Lung (tissue), 12 donors: Measurements from ENCODE around the gene SPTSSB. TPM values are rescaled to one million over a fixed set of nuclear protein-coding genes. Genes with fewer than 3 reads are reported as not detected.

Experiments
- ATAC-seq: fragments of 200-7000 bp; cut with Tn5 transposase; one replicate; pipeline ENCODE4 v1.9.1; 2020; ENCODE audit warnings: moderate number of reproducible peaks; ENCODE audit not compliant: insufficient read depth, low FRiP score
- DNase-seq, 3 donors: peaks; one replicate each; pipeline ENCODE4 v3.0.0-alpha.2; 2013 to 2017
- H3K27ac ChIP-seq, 2 donors: one replicate each; pipeline ENCODE4 v1.5.1; 2013; ENCODE audit warnings: mild to moderate bottlenecking in 2 of 2, moderate library complexity in 2 of 2, control low read depth in 1 of 2, inconsistent platforms in 1 of 2, low read depth in 1 of 2, low read length in 1 of 2
- H3K27me3 ChIP-seq, 3 donors: one replicate each; pipeline ENCODE4 v1.5.1; 2013; ENCODE audit warnings: low read length in 2 of 3; ENCODE audit not compliant: control insufficient read depth in 3 of 3, insufficient read depth in 3 of 3
- H3K36me3 ChIP-seq, 4 donors: one replicate each; pipeline ENCODE4 v1.5.1; 2013; ENCODE audit warnings: low read length in 4 of 4, mild to moderate bottlenecking in 1 of 4, moderate library complexity in 1 of 4; ENCODE audit not compliant: control insufficient read depth in 4 of 4, insufficient read depth in 4 of 4
- H3K4me1 ChIP-seq, 5 donors: one replicate each; pipeline ENCODE4 v1.5.1; 2013; ENCODE audit warnings: low read length in 5 of 5, mild to moderate bottlenecking in 2 of 5, moderate library complexity in 1 of 5; ENCODE audit not compliant: control insufficient read depth in 5 of 5, insufficient read depth in 5 of 5
- H3K4me3 ChIP-seq: one replicate; pipeline ENCODE4 v1.5.1; 2013; ENCODE audit warnings: mild to moderate bottlenecking, control low read depth, moderate library complexity
- H3K9ac ChIP-seq, 2 donors: one replicate each; pipeline ENCODE4 v1.5.1; 2013; ENCODE audit warnings: low read length in 2 of 2, control low read depth in 1 of 2; ENCODE audit not compliant: insufficient read depth in 1 of 2
- H3K9me3 ChIP-seq, 4 donors: one replicate each; pipeline ENCODE4 v1.5.1; 2013; ENCODE audit warnings: low read length in 3 of 4, mild to moderate bottlenecking in 1 of 4, moderate library complexity in 1 of 4; ENCODE audit not compliant: control insufficient read depth in 4 of 4, insufficient read depth in 3 of 4
- CTCF ChIP-seq: IDR thresholded peaks from 2 replicates; pipeline ENCODE4 v1.5.1; 2012; ENCODE audit warnings: mild to moderate bottlenecking; ENCODE audit errors: control extremely low read depth, extremely low read depth
- WGBS, 2 donors: extraction: QIAGEN DNeasy Blood & Tissue Kit; methylation state at CpG; one replicate each; pipeline ENCODE4 v1.1.7; 2013; 5-methylcytosine and 5-hydroxymethylcytosine counted together
- polyA plus RNA-seq, 2 donors: library from polyadenylated mRNA; stranded (reverse); fragments of 200-250 nt; gene quantifications; one replicate each; pipeline ENCODE4 v1.2.1, GENCODE V29; 2013
- total RNA-seq, 2 donors: library from RNA; depleted of rRNA in 1 of 2; stranded (reverse); fragments of >200 nt in 1 of 2; gene quantifications; one replicate each; pipeline ENCODE4 v1.2.1, GENCODE V29; 2014 to 2021
- donor health status: control.
- donor health status: control.
- donor health status: Bipolar disorder and iron deficiency.
- donor health status: healthy.
- donor health status: DM: yes; HTN: yes; CAD: no.

SPTSSB gene
- total and polyA plus RNA-seq, 4 donors: 0.08 to 0.23 (median 0.20) TPM; not detected in 1

- Histone ChIP-seq H3K27me3 (no peaks in the 10 kb centered on the region), H3K27ac (no peak overlapping the region), H3K9me3 (peaks cover 0 to 8% (median 0%) of the 10 kb centered on the region in 4 donors), H3K4me3 (no peak overlapping the region), H3K9ac (no peak overlapping the region), H3K4me1 (no peaks in the 10 kb centered on the region), H3K36me3 (no peaks in the 10 kb centered on the region)
- 92 to 95% methylated on average over 2 of the region's 2 CpGs for WGBS, 2 donors
- ATAC-seq (no peak), DNase-seq (no peak)
- TF ChIP-seq CTCF: no peak
Measured at GRCh38 chr3:161317077-161317476, 54.2 kb downstream of the SPTSSB start.

- Histone ChIP-seq H3K4me1 (no peaks in the 10 kb centered on the region), H3K27ac (no peak overlapping the region), H3K9me3 (peaks cover 0 to 8% (median 0%) of the 10 kb centered on the region in 4 donors), H3K36me3 (no peaks in the 10 kb centered on the region), H3K4me3 (no peak overlapping the region), H3K27me3 (no peaks in the 10 kb centered on the region), H3K9ac (no peak overlapping the region)
- TF ChIP-seq CTCF: no peak
- peak in 1 of 3 donors; percentile 2 for DNase-seq
- 85 to 91% methylated on average over 3 of the region's 3 CpGs for WGBS, 2 donors
- no peak for ATAC-seq
Measured at GRCh38 chr3:161316006-161316689, 55.2 kb downstream of the SPTSSB start.

- no peak overlapping the region for H3K27ac ChIP-seq
- H3K27me3 ChIP-seq: no peaks in the 10 kb centered on the region
- H3K4me3 ChIP-seq: no peak overlapping the region
- no peak for TF ChIP-seq CTCF
- H3K4me1 ChIP-seq: no peaks in the 10 kb centered on the region
- no peaks in the 10 kb centered on the region for H3K36me3 ChIP-seq
- ATAC-seq (no peak), DNase-seq (no peak)
- WGBS, 2 donors: 90 to 92% methylated on average over 3 of the region's 3 CpGs
- peaks cover 0 to 5% (median 0%) of the 10 kb centered on the region in 4 donors for H3K9me3 ChIP-seq
- H3K9ac ChIP-seq: no peak overlapping the region
Measured at GRCh38 chr3:161314836-161315395, 56.4 kb downstream of the SPTSSB start.
